GM19240 (cell line): Measurements from ENCODE around the gene ANKH.

ENCODE experiments used
- DNase-seq: peaks from one replicate; pipeline ENCODE4 v3.0.0; 2011; ENCODE audit warnings: low spot score; ENCODE audit not compliant: insufficient read length

Gene ANKH

GRCh38 chr5:14762549-14763216 is 108.9 kb downstream of the ANKH start:
- no peak for DNase-seq

DNA sequence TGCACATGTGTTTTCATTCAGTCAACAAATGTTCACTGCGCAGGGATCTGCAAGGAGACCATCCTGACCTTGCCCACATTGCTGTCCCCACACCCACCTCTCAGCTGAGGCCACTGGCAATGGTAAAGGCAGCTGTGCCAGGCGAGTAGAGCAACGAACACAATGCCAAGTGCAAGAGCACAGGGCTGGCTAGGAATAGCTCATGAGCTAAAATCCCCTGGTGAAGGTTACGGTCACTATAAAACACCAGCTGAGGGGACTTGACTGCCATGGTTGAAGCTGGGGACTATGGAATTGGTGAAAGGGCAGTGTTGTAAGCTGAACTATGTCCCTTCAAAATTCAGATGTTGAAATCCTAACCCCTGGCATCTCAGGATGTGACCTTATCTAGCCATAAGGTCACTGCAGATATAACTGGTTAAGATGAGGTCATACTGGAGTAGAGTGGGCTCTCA is 111.0 kb downstream of the ANKH start:
- DNase-seq: no peak

- DNase-seq: no peak
Measured at GRCh38 chr5:14759744-14760547, 111.6 kb downstream of the ANKH start.

GRCh38 chr5:14757850-14758249 is 113.7 kb downstream of the ANKH start:
- no peak for DNase-seq

- no peak for DNase-seq
Measured at GRCh38 chr5:14756478-14756877, 115.1 kb downstream of the ANKH start.

DNA sequence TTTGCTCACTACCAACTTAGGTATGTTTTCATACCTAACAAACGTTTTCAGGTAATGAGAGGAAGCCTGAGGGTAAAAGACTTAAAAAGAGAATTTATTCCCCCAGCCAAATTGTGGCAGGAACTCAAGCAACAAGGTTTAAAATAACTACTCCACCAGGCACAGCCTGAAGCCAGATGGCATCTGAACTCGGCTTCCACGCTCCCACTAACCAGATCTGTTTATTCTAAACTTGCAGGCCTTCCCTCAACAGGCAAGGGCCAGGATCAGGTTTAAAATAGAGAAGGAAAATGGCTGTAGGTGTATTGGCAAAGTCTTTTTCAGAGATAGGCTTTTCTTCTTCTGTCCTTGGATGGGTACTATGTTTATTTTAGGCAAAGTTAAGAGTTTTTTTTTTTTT is 117.6 kb downstream of the ANKH start:
- no peak for DNase-seq

GRCh38 chr5:14753292-14753691 is 118.3 kb downstream of the ANKH start:
- DNase-seq: no peak

- DNase-seq: no peak
Measured at GRCh38 chr5:14752497-14753071, 119.0 kb downstream of the ANKH start.

DNA sequence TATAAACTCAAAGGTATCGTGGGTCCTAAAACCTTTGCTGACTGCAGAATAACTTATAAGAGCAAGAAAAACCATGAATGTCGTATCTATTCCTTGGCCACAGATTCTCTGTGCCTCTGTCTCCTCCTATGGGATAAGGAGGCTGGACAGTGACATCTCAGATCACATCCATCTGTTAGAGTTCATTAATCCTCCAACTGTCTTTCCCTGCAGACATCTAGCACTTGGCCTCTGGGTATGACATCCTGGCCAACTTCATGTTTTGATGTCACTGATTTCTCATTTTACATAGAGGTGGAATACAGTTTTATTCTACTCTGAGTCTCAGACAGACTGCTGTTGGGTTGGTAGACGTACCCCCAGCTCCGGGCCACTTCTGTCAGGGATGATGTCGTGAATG is 120.9 kb downstream of the ANKH start:
- no peak for DNase-seq

- DNase-seq: no peak
Measured at GRCh38 chr5:14749579-14750101, 121.9 kb downstream of the ANKH start.

- no peak for DNase-seq
Measured at GRCh38 chr5:14748180-14748900, 123.2 kb downstream of the ANKH start.

- DNase-seq: no peak
Measured at GRCh38 chr5:14745753-14746152, 125.8 kb downstream of the ANKH start.

DNA sequence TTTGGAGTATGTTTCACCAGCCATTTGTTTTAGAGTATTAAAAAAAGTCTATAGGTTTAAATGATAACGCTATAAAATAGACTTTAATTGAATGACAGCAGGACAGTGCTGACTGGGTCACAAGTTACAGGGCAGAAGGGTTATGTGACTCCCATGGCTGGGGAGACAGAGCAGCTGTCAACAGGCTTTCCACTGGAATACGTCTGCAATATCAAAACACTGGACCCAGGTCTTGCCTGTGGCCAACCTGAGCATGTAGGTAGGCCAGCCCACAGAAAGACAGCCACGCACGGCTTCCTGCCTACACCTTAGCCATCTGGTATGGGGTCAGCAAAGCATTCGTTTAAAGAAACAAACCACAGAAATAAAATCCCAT is 126.4 kb downstream of the ANKH start:
- DNase-seq: no peak

DNA sequence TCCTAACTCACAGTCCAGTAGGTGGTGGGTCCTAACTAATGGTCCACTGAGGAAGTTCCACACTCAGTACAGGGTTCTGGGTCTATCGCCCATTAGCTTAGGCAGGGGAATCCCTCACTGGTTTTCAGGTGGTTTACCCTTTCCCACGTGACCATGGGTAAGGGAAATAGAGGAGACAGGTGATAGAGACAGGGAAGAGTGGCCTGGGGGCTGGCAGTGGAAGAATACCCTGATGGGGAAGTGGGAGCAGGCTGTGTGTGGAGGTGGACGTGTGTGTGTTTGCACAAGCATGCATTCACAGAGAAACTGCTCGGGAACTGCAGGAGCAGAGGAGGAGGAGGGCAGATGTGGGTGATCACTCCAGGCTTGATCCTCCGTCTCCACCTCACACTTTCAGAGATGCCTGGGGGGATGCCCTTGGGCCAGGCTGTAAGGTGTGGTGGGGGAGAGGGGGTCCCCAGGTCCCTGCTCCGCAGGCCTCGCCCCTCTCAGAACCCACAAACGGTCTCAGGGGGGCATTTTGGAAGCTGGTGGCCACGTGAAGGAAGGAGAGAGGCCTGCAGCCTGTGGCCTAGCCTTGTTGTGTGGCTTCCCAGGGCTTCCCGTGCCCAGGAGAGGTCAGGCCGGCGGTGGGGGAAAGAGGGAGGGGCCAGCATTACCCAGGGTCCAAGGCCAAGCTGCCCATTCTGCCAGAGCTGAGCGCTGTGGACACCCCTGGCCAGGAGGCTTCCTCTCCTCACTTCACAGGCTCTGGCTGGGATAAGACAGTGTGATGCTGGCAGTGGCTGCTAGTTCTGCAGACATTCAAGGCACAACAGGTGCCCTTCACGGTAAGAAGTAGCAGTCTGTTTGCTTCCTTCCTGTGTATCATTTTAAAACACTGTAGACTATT is 127.0 kb downstream of the ANKH start:
- DNase-seq: no peak

- no peak for DNase-seq
Measured at GRCh38 chr5:14743601-14744295, 127.8 kb downstream of the ANKH start.

DNA sequence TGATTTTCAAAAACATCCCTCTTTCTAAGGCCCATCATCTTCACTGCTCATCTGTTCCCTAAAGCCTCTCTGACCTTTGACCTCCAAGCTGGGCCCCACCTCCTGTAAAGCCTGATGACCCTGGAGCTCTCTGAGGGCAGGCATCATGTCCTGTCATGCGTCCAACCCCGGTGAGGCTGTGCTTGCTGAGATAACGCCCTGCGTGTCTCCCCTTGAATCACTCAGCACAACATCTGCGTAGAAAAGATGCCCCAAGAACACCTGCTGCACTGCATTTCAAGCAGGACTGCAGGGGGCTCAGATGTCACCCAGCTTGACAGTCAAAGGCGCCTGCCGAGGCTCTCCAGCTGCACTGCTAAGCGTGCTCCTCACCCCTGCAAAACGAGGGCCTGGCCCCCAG is 129.1 kb downstream of the ANKH start:
- no peak for DNase-seq

DNA sequence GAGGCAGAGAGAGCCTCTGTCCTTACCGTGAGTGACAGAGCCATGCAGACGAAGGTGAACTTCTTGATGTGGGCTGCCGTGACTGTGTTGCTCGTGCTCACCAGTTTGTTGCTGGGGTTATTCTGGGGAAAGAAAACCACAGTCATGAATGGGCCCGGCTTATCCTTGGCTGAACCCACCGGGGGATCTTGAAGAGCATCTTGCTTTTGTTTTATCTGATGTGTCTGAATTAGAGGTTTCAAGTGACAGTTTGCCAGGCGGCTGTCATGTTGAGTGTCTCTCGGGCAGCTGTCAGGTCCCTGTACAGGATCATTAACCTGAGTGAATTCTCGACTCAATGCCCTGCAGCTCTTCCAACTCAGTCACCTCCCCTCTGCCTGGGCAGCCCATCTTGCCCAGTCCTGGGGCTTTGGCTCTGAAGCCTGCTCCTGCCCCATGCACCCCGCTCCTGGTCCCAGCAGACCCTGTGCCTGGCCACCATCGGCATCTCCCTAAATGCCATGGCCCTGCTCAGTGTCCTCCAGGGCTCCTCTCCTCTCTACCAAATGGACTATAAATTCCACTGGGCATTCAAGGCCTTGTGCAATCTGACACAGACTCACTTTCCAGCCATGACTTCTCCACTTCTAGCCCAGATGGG is 129.7 kb downstream of the ANKH start:
- DNase-seq: no peak

DNA sequence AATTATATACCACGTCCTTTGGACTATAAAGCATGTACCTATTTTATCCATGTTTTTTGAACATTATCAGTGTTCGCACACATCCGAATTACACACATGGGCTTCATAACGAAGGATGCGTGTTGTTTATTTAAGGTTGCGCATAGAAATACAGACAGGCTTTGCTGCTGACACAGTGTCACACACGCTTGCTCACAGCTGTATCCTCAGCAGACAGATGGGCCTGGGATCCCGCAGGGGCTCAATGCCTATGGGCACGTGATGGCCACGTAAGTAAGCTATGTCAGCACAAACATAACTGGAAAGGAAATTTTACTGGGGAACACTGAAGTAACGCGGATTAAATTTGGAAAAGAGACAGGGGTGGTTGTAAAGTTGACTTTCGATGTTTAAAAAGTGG is 130.4 kb downstream of the ANKH start:
- DNase-seq: no peak

DNA sequence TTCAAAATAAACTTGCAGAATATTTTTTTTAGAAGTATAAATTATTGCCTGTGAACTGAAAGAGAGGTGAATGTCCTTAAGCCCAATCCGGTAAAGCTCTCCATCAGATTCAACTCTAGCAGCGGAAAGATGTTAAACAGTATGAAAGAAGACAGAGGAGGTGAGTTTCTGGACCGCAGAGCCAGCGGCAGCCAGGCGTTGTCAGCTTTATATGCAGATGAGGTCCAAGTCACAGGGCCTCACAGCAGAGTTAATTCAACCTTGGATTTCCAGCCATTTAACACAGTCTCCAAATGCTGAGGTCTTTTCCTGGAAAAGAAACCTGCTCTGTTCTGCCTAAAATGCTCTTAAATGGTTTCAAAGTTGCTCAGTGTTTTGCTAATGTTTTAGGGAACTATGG is 131.6 kb downstream of the ANKH start:
- DNase-seq: no peak

DNA sequence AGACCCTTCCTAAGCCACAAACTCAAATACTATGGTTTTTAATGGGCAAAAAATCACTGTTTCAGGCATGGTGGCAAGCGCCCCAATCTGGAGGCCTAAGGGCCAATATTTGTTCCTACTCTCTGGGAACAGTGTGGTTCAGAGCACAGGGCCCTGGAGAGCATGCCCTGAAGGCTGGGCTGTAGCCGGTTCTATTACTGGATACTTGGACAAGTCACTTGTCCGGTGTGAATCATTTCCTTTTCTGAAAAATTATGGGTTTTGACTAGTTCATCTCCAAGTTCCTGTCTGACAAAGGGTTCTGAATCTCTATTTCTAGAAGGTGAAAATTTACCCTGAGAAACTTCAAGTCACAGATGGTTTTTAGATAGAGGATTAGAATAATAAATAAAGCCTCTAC is 132.0 kb downstream of the ANKH start:
- no peak for DNase-seq
